OCI-LY3 (cell line): ENCODE results near the gene TENT4B.
"Not testable (repeated sequence)": the region's sequence is repeated elsewhere in the genome, so short reads cannot be mapped to it uniquely, and the experiment has no call there.

Source experiments
- H2AFZ ChIP-seq: fragments of 200-600, 300-600 bp; shearing (Covaris generic); 2 replicates; pipeline ENCODE4 v1.6.0; 2014; ENCODE audit warnings: antibody characterized with exemption, low read depth, low read length
- H3K27ac ChIP-seq: fragments of 200-600, 300-600 bp; sonication (generic); 2 replicates; pipeline ENCODE4 v1.5.1; 2014; ENCODE audit warnings: mild to moderate bottlenecking, low read length, moderate library complexity, mixed read lengths
- H3K27me3 ChIP-seq: fragments of 200-600, 300-600 bp; sonication (generic); 2 replicates; pipeline ENCODE4 v1.6.1; 2014; ENCODE audit warnings: low read depth, low read length, mixed read lengths
- H3K36me3 ChIP-seq: fragments of 200-600, 300-600 bp; sonication (generic); replicated peaks from 2 replicates; pipeline ENCODE3; 2014; ENCODE audit warnings: low read depth, low read length, mixed read lengths
- H3K4me1 ChIP-seq: fragments of 300-600, 200-600 bp; sonication (generic); 2 replicates; pipeline ENCODE4 v1.6.1; 2014; ENCODE audit warnings: low read length, mixed read lengths
- H3K4me2 ChIP-seq: fragments of 200-600, 300-600 bp; sonication (generic); 2 replicates; pipeline ENCODE4 v1.6.1; 2014; ENCODE audit warnings: low read length, mixed read lengths
- H3K4me3 ChIP-seq: fragments of 300-600, 200-600 bp; sonication (generic); 2 replicates; pipeline ENCODE4 v1.5.1; 2014; ENCODE audit warnings: antibody characterized with exemption, mild to moderate bottlenecking, low read length, moderate library complexity
- H3K79me2 ChIP-seq: fragments of 300-600, 200-600 bp; shearing (Covaris generic); 2 replicates; pipeline ENCODE4 v1.6.1; 2014; ENCODE audit warnings: mild to moderate bottlenecking, low read length, mixed read lengths
- H3K9ac ChIP-seq: fragments of 300-600, 200-600 bp; shearing (Covaris generic); 2 replicates; pipeline ENCODE4 v1.6.0; 2014; ENCODE audit warnings: mild to moderate bottlenecking, low read length, moderate library complexity
- H3K9me3 ChIP-seq: fragments of 200-600, 300-600 bp; shearing (Covaris generic); 2 replicates; pipeline ENCODE4 v1.6.1; 2014; ENCODE audit warnings: low read length, mixed read lengths; ENCODE audit not compliant: insufficient read depth
- H4K20me1 ChIP-seq: fragments of 200-600, 300-600 bp; sonication (generic); 2 replicates; pipeline ENCODE4 v1.6.1; 2016; ENCODE audit warnings: low read length, mixed read lengths; ENCODE audit not compliant: insufficient read depth
- EZH2phosphoT487 ChIP-seq: fragments of 200-600 bp; shearing (Covaris generic); IDR thresholded peaks from 2 replicates; pipeline ENCODE4 v1.6.1; 2018; ENCODE audit warnings: antibody characterized with exemption, mixed run types, low read depth
- TF ChIP-seq, protein P1 (sequence below): fragments of 200-600, 300-600 bp; sonication (generic); IDR thresholded peaks from 2 replicates; pipeline ENCODE4 v1.5.1; 2014; ENCODE audit warnings: antibody characterized with exemption, low read length, low read depth

Gene TENT4B

DNA sequence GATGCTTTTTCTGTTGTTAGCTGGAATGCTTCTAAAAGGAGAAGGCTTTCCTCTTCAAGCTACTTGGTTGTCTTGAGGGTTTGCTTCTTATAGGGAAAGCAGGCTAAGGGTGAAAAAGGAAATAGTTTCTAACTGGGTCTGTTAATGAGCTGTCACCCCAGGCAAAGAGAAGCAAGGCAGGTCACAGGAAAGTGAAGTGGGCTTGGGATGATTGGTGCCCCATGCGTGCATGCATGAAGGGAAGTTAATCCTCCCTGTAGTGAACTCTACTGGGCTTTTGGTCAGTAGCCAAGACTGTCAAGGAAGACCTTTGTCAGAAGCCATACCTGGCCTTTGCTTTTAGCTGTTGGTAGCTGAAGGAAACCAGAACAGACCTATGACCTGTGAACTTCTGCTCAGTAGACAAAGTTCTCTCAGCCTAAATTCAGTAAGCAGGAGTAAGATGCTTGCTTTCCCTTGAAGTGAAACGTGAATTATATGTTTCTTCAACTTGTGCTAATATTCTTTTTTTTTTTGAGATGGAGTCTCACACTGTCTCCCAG lies 16.5 kb downstream of the TENT4B start:
- Histone ChIP-seq H2AFZ (no peak overlapping the region), H3K27me3 (no peaks in the 10 kb centered on the region), H3K9me3 (no peaks in the 10 kb centered on the region), H3K27ac (no peak overlapping the region), H4K20me1 (peaks cover 23% of the 10 kb centered on the region), H3K79me2 (peaks cover 86% of the 10 kb centered on the region), H3K4me3 (no peak overlapping the region), H3K4me1 (peaks cover 22% of the 10 kb centered on the region), H3K36me3 (no peaks in the 10 kb centered on the region), H3K9ac (no peak overlapping the region), H3K4me2 (no peak overlapping the region)
- TF ChIP-seq, protein P1, sequence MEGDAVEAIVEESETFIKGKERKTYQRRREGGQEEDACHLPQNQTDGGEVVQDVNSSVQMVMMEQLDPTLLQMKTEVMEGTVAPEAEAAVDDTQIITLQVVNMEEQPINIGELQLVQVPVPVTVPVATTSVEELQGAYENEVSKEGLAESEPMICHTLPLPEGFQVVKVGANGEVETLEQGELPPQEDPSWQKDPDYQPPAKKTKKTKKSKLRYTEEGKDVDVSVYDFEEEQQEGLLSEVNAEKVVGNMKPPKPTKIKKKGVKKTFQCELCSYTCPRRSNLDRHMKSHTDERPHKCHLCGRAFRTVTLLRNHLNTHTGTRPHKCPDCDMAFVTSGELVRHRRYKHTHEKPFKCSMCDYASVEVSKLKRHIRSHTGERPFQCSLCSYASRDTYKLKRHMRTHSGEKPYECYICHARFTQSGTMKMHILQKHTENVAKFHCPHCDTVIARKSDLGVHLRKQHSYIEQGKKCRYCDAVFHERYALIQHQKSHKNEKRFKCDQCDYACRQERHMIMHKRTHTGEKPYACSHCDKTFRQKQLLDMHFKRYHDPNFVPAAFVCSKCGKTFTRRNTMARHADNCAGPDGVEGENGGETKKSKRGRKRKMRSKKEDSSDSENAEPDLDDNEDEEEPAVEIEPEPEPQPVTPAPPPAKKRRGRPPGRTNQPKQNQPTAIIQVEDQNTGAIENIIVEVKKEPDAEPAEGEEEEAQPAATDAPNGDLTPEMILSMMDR, result no peak
- no peak for TF ChIP-seq EZH2phosphoT487

DNA sequence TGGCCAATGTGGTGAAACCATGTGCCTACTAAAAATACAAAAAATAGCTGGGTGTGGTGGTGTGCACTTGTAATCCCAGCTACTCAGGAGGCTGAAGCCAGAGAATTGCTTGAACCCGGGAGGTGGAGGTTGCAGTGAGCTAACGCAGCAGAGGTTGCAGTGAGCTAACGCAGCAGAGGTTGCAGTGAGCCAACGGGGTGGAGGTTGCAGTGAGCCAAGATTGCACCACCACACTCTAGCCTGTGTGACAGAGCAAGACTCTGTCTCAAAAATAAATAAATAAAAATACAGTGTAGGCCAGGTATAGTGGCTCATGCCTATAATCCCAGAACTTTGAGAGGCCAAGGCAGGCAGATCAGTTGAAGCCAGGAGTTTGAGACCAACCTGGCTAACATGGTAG lies 18.7 kb downstream of the TENT4B start:
- Histone ChIP-seq H3K79me2 (peaks cover 71% of the 10 kb centered on the region), H3K4me2 (peak overlapping the region; percentile 78), H4K20me1 (peaks cover 17% of the 10 kb centered on the region), H3K4me1 (peaks cover 22% of the 10 kb centered on the region)
- not testable (repeated sequence) for H3K36me3 ChIP-seq, H3K9me3 ChIP-seq, H3K27ac ChIP-seq, H3K4me3 ChIP-seq, H2AFZ ChIP-seq, H3K27me3 ChIP-seq, H3K9ac ChIP-seq

DNA sequence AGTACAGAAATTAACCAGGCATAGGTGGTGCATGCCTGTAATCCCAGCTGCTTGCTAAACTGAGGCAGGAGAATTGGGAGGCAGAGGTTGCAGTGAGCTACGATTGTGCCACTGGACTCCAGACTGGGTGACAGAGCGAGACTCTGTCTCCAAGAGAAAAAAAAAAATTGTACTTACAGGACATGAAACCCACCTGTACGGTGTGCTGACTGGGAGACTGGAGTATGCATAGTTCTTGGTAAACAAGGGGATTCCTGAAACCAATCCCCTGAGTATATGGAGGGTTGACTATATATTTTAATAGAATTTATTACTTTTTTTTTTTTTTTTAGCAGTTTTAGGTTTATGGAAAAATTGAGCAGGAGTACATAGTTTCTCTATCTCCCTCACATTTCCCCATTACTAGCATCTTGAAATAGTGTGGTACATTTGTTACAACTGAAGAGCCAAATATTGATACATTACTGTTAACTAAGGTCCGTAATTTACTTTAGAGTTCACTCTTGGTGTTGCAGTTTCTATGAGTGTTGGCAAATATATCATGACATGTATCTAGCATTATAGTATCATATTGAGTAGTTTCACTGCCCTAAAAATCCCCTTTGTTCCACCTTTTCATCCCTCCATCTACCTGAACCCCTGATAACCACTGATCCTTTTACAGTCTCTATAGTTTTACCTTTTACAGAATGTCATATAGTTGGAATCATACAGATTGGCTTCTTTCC lies 19.3 kb downstream of the TENT4B start:
- H3K27ac ChIP-seq, result no peak overlapping the region
- no peaks in the 10 kb centered on the region for H3K9me3 ChIP-seq
- H3K4me3 ChIP-seq, result peak overlapping the region; percentile 28; the same call in 1 of the 2 replicates
- TF ChIP-seq, protein P1, result no peak
- no peaks in the 10 kb centered on the region for H3K27me3 ChIP-seq
- peak overlapping the region; percentile 78 for H3K4me2 ChIP-seq
- peaks cover 67% of the 10 kb centered on the region for H3K79me2 ChIP-seq
- H2AFZ ChIP-seq, result no peak overlapping the region
- peaks cover 17% of the 10 kb centered on the region for H4K20me1 ChIP-seq
- peaks cover 22% of the 10 kb centered on the region for H3K4me1 ChIP-seq
- no peaks in the 10 kb centered on the region for H3K36me3 ChIP-seq
- H3K9ac ChIP-seq, result no peak overlapping the region

DNA sequence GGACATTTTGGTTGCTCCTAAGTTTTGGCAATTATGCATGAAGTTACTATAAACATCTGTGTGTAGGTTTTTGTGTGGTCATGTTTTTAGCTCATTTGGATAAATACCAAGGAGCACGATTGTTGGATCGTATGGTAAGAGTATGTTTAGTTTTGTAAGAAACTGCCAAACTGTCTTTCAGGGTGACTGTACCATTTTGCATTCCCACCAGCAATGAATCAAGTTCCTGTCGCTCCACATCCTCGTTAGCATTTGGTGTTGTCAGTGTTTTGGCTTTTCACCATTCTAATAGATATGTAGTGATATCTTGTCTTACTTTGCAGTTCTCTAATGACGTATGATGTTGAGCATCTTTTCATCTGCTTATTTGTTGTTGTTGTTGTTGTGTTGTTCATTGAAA lies 20.2 kb downstream of the TENT4B start:
- peaks cover 65% of the 10 kb centered on the region for H3K79me2 ChIP-seq

More for the DNA sequence above, 20.2 kb downstream of the TENT4B start:
- Histone ChIP-seq H3K9me3 (no peaks in the 10 kb centered on the region), H2AFZ (no peak overlapping the region), H3K4me1 (peaks cover 22% of the 10 kb centered on the region), H3K36me3 (no peaks in the 10 kb centered on the region), H4K20me1 (peaks cover 17% of the 10 kb centered on the region), H3K4me3 (no peak overlapping the region), H3K4me2 (peak overlapping the region; percentile 78), H3K9ac (no peak overlapping the region), H3K27ac (no peak overlapping the region), H3K27me3 (no peaks in the 10 kb centered on the region)
- TF ChIP-seq, protein P1, result no peak
- no peak for TF ChIP-seq EZH2phosphoT487
